ENCODE measurements around the gene RPL12.

DNA sequence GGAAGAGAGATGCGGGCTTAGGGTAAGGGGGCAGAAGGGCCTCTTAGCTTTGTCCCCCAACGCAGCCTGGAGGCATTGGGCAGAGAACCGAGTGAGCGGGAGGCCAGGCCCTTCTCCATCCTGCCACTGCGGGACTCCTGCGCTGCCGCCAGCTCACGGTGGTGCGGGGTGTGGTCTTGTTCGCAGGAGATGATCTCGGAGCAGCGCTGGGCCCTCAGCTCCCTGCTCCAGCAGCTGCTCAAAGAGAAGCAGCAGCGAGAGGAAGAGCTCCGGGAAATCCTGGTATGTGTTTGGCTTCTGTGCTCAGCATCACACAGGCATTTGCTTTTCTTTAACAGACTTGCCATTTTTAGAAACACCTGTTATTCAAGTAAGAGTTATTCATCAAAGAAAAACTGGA, 41.4 kb upstream of the RPL12 start:
- no peak for TF ChIP-seq EZH2 (IDR thresholded peaks at IDR 0.05; ENCODE audit: borderline replicate concordance, insufficient read depth, low read depth, low read length, poor library complexity, severe bottlenecking)
- TF ChIP-seq, protein P1, sequence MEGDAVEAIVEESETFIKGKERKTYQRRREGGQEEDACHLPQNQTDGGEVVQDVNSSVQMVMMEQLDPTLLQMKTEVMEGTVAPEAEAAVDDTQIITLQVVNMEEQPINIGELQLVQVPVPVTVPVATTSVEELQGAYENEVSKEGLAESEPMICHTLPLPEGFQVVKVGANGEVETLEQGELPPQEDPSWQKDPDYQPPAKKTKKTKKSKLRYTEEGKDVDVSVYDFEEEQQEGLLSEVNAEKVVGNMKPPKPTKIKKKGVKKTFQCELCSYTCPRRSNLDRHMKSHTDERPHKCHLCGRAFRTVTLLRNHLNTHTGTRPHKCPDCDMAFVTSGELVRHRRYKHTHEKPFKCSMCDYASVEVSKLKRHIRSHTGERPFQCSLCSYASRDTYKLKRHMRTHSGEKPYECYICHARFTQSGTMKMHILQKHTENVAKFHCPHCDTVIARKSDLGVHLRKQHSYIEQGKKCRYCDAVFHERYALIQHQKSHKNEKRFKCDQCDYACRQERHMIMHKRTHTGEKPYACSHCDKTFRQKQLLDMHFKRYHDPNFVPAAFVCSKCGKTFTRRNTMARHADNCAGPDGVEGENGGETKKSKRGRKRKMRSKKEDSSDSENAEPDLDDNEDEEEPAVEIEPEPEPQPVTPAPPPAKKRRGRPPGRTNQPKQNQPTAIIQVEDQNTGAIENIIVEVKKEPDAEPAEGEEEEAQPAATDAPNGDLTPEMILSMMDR (IDR thresholded peaks at IDR 0.05): no peak
